Measurements from ENCODE around the gene RPS15. TPM values are rescaled to one million over a fixed set of nuclear protein-coding genes. Genes with fewer than 3 reads are reported as not detected.
A peak's percentile ranks its signal among the peaks of the same experiment; 100 is the strongest.

RPS15 gene
- total and polyA plus RNA-seq, 9 of the 15 experiments (the other 6 are each of a cell fraction or from before 2014, with no cell fraction given) = 605 to 2,791 (median 957) TPM

DNA sequence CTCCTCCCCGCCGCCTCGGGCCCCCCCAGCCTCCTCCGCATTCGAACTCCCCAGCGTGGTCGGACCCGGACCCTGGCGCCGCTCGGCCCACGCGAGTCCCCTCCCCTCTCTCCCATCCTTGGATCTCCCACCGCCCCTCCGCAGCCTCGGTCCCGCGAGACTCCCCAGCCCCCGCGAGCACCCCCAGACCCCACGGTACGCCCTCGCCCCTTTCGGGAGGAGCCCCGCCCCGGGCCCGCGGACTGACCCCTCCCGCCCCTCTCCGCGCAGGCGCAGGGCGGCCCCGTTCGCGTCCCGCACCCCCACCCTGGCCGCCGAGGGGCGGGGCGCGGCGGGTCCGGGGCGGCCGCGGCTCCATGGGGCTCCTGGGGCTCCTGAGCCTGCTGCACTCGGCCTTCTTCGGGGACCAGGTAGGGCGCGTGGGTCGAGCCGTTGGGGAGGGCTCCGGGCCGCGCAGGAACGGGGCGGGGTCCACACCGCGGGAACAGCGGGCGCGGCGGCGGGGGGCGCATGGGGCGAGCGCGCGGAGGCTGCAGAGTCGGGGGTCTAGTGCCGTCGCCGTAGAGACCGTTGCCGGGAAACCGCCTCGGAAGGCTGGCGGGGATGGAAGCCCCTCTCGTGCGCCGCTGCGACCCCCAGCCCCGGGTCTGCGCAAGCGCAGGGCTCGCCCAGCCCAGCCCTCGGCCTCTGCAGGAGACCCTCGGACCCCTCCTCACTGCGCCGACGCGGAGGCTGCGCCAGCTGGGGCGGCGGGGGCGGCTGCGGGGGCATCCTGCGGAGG lies 7.9 kb downstream of the RPS15 start:
- no peak overlapping the region for H2AFZ ChIP-seq (ENCODE audit: low read depth, low read length)
- peak overlapping the region; percentile 8; the same call in 1 of the 2 replicates for H3K4me2 ChIP-seq (ENCODE audit: insufficient read depth, low read length)
- FAIRE-seq (no peak), ATAC-seq (peak; percentile 64), DNase-seq (ENCODE audit: extremely low read depth in 1 of 4, low spot score in 3 of 4) (peak; percentile 77 to 95 (median 94))
- ChIA-PET POLR2A (interaction anchor here (0.6 to 0.8 kb wide), 2 partner anchors 9 to 12 kb away, joined by 5 to 6 read pairs; no protein-coding TSS in a partner anchor), CTCF (ENCODE audit: low intra/inter-chr PET ratio) (interaction anchor here (1.1 kb wide), 1 partner anchor 67 kb away, joined by 6 read pairs; the partner anchor contains the start of gene ADAMTSL5)
- BruUV-seq (replicated peaks) = no TSS peak
- intact Hi-C loops (cut with micrococcal nuclease) = loop anchor here (10.0 kb wide), 1 partner anchor 171 kb away; the partner anchor contains the start of gene FAM174C
- H3K9me1 ChIP-seq (ENCODE audit: control insufficient read depth, insufficient read depth, low read length) = no peaks in the 10 kb centered on the region
- H4K20me1 ChIP-seq (replicated peaks; ENCODE audit: control insufficient read depth, insufficient read depth, low read length) = peaks cover 20% of the 10 kb centered on the region
- peak overlapping the region; percentile 41 for H3K4me3 ChIP-seq
- peaks cover 26 to 75% of the 10 kb centered on the region in 2 experiments for H3K4me1 ChIP-seq (replicated peaks in 1 of 2; ENCODE audit: control insufficient read depth in 2 of 2, insufficient read depth in 2 of 2, low read length in 2 of 2)
- WGBS (ENCODE audit: insufficient coverage, low coverage, missing lambda C conversion rate) = 5% methylated on average over 40 of the region's 99 CpGs
- in situ Hi-C loops (cut with MboI) = no loop called here
- no peak overlapping the region for H3K27ac ChIP-seq (ENCODE audit: extremely low read depth, low read depth, low read length)
- H3K27me3 ChIP-seq (ENCODE audit: control insufficient read depth in 2 of 2, insufficient read depth in 2 of 2, low read length in 2 of 2) = peaks cover 0 to 9% of the 10 kb centered on the region in 2 experiments; a peak in 1 of 5 replicates
- H3K79me2 ChIP-seq (ENCODE audit: control insufficient read depth, insufficient read depth, low read length) = peaks cover 13% of the 10 kb centered on the region
- peak overlapping the region in 1 of 2 experiments; percentile 67; a peak in 2 of 4 replicates for H3K9ac ChIP-seq (ENCODE audit: insufficient read depth in 1 of 2, low read depth in 2 of 2, low read length in 2 of 2)
- peaks cover 18% of the 10 kb centered on the region; the same call in 1 of the 3 replicates for H3K36me3 ChIP-seq (ENCODE audit: control insufficient read depth, insufficient read depth, low read length)
- H3K9me3 ChIP-seq (replicated peaks; ENCODE audit: control insufficient read depth, insufficient read depth, low read depth, low read length) = no peaks in the 10 kb centered on the region
- TF ChIP-seq NCOR1 (IDR thresholded peaks at IDR 0.05) (no peak), MAX (CRISPR knock-in tag; IDR thresholded peaks at IDR 0.05) (no peak), CXXC5 (CRISPR knock-in tag; IDR thresholded peaks at IDR 0.05) (no peak), VEZF1 (CRISPR knock-in tag; IDR thresholded peaks at IDR 0.05) (0 out of 2 replicates have a peak, but pooled peaks have one; percentile 33), CHD4 (IDR thresholded peaks at IDR 0.05; ENCODE audit: insufficient read depth, insufficient replicate concordance, low read depth, low read length, poor library complexity, severe bottlenecking) (no peak), NRF1 (conservative IDR thresholded peaks at IDR 0.05 in 1 of 2, IDR thresholded peaks at IDR 0.05 in 1 of 2) (peak in 1 of 2 experiments; percentile 80; a peak in 2 of 4 replicates), HNRNPLL (IDR thresholded peaks at IDR 0.05; ENCODE audit: low read depth, low read length, poor library complexity, severe bottlenecking) (no peak), LEF1 (IDR thresholded peaks at IDR 0.05) (no peak), SREBF2 (CRISPR knock-in tag; IDR thresholded peaks at IDR 0.05) (no peak), PHF8 (IDR thresholded peaks at IDR 0.05; ENCODE audit: borderline replicate concordance, low read length) (no peak), ZNF740 (CRISPR knock-in tag; IDR thresholded peaks at IDR 0.05) (peak; percentile 85), ZNF740 (tag; IDR thresholded peaks at IDR 0.05) (peak in 1 of 2 experiments; percentile 81; a peak in 2 of 4 replicates)
- TF ChIP-seq, protein P1, sequence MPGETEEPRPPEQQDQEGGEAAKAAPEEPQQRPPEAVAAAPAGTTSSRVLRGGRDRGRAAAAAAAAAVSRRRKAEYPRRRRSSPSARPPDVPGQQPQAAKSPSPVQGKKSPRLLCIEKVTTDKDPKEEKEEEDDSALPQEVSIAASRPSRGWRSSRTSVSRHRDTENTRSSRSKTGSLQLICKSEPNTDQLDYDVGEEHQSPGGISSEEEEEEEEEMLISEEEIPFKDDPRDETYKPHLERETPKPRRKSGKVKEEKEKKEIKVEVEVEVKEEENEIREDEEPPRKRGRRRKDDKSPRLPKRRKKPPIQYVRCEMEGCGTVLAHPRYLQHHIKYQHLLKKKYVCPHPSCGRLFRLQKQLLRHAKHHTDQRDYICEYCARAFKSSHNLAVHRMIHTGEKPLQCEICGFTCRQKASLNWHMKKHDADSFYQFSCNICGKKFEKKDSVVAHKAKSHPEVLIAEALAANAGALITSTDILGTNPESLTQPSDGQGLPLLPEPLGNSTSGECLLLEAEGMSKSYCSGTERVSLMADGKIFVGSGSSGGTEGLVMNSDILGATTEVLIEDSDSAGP (CRISPR knock-in tag; IDR thresholded peaks at IDR 0.05) = no peak
- TF ChIP-seq, protein P2, sequence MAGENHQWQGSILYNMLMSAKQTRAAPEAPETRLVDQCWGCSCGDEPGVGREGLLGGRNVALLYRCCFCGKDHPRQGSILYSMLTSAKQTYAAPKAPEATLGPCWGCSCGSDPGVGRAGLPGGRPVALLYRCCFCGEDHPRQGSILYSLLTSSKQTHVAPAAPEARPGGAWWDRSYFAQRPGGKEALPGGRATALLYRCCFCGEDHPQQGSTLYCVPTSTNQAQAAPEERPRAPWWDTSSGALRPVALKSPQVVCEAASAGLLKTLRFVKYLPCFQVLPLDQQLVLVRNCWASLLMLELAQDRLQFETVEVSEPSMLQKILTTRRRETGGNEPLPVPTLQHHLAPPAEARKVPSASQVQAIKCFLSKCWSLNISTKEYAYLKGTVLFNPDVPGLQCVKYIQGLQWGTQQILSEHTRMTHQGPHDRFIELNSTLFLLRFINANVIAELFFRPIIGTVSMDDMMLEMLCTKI (IDR thresholded peaks at IDR 0.05; ENCODE audit: partially characterized antibody) = no peak

Data from K562 (cell line).